MM.1S (cell line): ENCODE data around the gene SNAI3.

Source experiments
- DNase-seq: peaks from one replicate; pipeline ENCODE4 v3.0.0-alpha.2; 2015
- H2AFZ ChIP-seq: fragments of 300-600 bp; sonication (generic); 2 replicates; pipeline ENCODE4 v1.6.0; 2016; ENCODE audit warnings: antibody characterized with exemption, low read length
- H3F3A ChIP-seq: fragments of 300-600 bp; sonication (generic); 2 replicates; pipeline ENCODE4 v1.6.1; 2016; ENCODE audit warnings: mild to moderate bottlenecking, antibody characterized with exemption, low read length, moderate library complexity, mixed read lengths; ENCODE audit not compliant: insufficient read depth
- H3K27ac ChIP-seq: fragments of 300-600 bp; sonication (generic); 2 replicates; pipeline ENCODE4 v1.5.1; 2016; ENCODE audit warnings: mild to moderate bottlenecking, low read length
- H3K27me3 ChIP-seq: fragments of 300-600 bp; sonication (generic); replicated peaks from 2 replicates; pipeline ENCODE4 v1.6.0; 2016; ENCODE audit warnings: low read length; ENCODE audit not compliant: insufficient read depth
- H3K36me3 ChIP-seq: fragments of 300-600 bp; sonication (generic); replicated peaks from 2 replicates; pipeline ENCODE4 v1.6.1; 2016; ENCODE audit warnings: mild to moderate bottlenecking, low read length, mixed read lengths; ENCODE audit not compliant: insufficient read depth
- H3K4me1 ChIP-seq: fragments of 300-600 bp; sonication (generic); 2 replicates; pipeline ENCODE4 v1.6.1; 2016; ENCODE audit warnings: low read length, mixed read lengths
- H3K4me2 ChIP-seq: fragments of 300-600 bp; sonication (generic); 2 replicates; pipeline ENCODE4 v1.6.0; 2016; ENCODE audit warnings: low read depth, low read length
- H3K4me3 ChIP-seq: fragments of 300-600 bp; sonication (generic); 2 replicates; pipeline ENCODE4 v1.5.1; 2016; ENCODE audit warnings: low read length, mixed read lengths
- H3K79me2 ChIP-seq: fragments of 300-600 bp; sonication (generic); 2 replicates; pipeline ENCODE4 v1.6.1; 2016; ENCODE audit warnings: mixed run types, low read length, mixed read lengths
- H3K9ac ChIP-seq: fragments of 300-600 bp; sonication (generic); 2 replicates; pipeline ENCODE4 v1.6.1; 2016; ENCODE audit warnings: low read length, mixed read lengths
- H3K9me2 ChIP-seq: fragments of 300-600 bp; sonication (generic); replicated peaks from 2 replicates; pipeline ENCODE4 v1.6.1; 2016; ENCODE audit warnings: mild to moderate bottlenecking, low read length, mixed read lengths; ENCODE audit not compliant: insufficient read depth
- H3K9me3 ChIP-seq: fragments of 300-600 bp; sonication (generic); replicated peaks from 2 replicates; pipeline ENCODE4 v1.6.1; 2016; ENCODE audit warnings: mild to moderate bottlenecking, low read length, mixed read lengths; ENCODE audit not compliant: insufficient read depth
- H4K20me1 ChIP-seq: fragments of 300-600 bp; sonication (generic); 2 replicates; pipeline ENCODE4 v1.6.1; 2016; ENCODE audit warnings: mild to moderate bottlenecking, low read length, moderate library complexity, mixed read lengths; ENCODE audit not compliant: insufficient read depth
- EZH2 ChIP-seq: fragments of 300-600 bp; sonication (generic); optimal IDR thresholded peaks from 2 replicates; pipeline ENCODE3; 2017; ENCODE audit warnings: low read depth, mild to moderate bottlenecking, antibody characterized with exemption, low read length, mixed read lengths
- EZH2phosphoT487 ChIP-seq: fragments of 300-600 bp; sonication (generic); IDR thresholded peaks from 2 replicates; pipeline ENCODE4 v1.6.1; 2018; ENCODE audit warnings: antibody characterized with exemption, low read length
- TF ChIP-seq, protein P1 (sequence below): fragments of 300-600 bp; sonication (generic); IDR thresholded peaks from 2 replicates; pipeline ENCODE4 v1.5.1; 2016; ENCODE audit warnings: antibody characterized with exemption, low read length, mixed read lengths

Gene SNAI3

DNA sequence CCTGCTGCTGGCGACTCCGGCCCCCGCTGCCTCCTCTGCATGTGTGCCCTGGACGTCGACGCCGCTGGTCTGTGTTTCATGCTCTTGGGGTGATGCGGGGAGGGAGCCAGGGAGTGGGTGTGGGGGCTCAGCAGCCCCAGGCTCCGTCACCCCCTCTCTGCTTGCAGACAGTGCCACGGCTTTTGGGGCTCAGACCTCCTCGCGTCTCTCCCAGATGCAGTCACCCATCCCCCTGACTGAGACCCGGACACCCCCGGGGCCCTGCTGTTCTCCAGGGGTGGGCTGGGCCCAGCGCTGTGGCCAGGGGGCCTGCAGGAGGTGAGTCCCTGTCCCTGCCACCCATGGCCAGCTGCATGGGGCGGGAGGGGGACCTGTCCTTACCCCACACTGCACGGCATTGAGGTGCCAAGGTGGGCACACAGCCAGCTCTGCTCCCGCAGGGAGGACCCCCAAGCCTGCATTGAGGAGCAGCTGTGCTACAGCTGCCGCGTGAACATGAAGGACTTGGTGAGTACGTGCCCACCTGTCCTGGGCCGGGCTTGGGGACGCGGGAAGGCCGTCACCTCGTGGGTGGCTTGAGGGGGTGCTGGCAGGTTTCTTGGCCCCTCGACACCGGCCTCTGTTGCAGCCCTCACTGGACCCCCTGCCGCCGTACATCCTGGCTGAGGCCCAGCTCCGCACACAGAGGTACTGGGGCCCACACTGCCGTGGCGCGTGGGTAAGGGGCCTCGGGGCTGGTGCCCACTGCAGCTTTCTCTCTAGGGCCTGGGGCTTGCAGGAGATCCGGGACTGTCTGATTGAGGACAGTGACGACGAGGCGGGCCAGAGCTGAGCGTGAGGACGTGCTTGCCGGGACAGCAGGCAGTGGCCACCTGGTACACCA is 28.4 kb upstream of the SNAI3 start:
- H3K9ac ChIP-seq, result no peak overlapping the region
- no peak for DNase-seq
- TF ChIP-seq, protein P1, sequence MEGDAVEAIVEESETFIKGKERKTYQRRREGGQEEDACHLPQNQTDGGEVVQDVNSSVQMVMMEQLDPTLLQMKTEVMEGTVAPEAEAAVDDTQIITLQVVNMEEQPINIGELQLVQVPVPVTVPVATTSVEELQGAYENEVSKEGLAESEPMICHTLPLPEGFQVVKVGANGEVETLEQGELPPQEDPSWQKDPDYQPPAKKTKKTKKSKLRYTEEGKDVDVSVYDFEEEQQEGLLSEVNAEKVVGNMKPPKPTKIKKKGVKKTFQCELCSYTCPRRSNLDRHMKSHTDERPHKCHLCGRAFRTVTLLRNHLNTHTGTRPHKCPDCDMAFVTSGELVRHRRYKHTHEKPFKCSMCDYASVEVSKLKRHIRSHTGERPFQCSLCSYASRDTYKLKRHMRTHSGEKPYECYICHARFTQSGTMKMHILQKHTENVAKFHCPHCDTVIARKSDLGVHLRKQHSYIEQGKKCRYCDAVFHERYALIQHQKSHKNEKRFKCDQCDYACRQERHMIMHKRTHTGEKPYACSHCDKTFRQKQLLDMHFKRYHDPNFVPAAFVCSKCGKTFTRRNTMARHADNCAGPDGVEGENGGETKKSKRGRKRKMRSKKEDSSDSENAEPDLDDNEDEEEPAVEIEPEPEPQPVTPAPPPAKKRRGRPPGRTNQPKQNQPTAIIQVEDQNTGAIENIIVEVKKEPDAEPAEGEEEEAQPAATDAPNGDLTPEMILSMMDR, result no peak
- TF ChIP-seq EZH2phosphoT487, result no peak
- TF ChIP-seq EZH2, result no peak
- no peaks in the 10 kb centered on the region for H3K36me3 ChIP-seq
- H3K4me2 ChIP-seq, result no peak overlapping the region
- H4K20me1 ChIP-seq, result no peaks in the 10 kb centered on the region
- no peak overlapping the region for H3K27ac ChIP-seq
- no peaks in the 10 kb centered on the region for H3K9me2 ChIP-seq
- no peak overlapping the region for H2AFZ ChIP-seq
- no peaks in the 10 kb centered on the region for H3K4me1 ChIP-seq
- H3F3A ChIP-seq, result no peaks in the 10 kb centered on the region
- H3K27me3 ChIP-seq, result no peaks in the 10 kb centered on the region
- no peak overlapping the region for H3K4me3 ChIP-seq
- H3K79me2 ChIP-seq, result no peaks in the 10 kb centered on the region
- H3K9me3 ChIP-seq, result no peaks in the 10 kb centered on the region

DNA sequence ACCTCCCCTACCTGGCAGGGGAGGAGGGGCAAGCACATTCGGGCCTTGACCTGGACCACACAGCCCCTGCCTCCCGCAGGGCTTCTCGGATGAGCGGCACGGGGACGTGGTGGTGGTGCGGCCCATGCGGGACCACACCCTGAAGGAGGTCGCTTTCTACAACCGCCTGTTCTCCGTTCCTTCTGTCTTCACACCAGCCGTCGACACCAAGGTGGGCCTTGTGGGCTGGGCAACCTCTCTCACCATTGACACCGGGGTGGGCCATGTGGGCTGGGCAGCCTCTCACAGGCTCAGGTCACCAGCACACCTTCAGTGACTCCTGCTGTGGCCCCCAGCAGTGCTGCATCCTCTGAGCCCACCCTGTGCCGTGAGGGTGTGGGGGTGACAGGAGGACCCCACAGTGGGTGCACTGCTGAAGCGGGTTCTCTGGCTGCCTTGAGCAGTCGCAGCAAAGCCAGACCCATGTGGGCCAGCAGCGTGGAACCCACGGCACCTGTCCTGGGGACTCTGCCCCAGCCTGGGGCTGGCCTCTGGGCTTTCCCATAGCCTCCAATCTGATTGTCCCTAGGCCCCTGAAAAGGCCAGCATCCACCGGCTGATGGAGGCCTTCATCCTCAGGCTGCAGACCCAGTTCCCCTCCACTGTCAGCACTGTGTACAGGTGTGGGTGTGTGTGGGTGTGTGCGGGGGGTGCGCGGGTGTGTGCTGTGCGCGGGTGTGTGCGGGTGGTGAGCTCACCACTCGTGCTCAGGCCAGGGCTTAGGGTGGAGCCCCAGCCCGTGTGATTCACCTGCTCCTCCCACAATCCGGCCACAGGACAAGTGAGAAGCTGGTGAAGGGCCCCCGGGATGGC is 27.5 kb upstream of the SNAI3 start:
- Histone ChIP-seq H3K9me3 (no peaks in the 10 kb centered on the region), H3K79me2 (0 out of 2 replicates have a peak, but pooled peaks cover under 1% of the 10 kb centered on the region), H3K4me1 (no peaks in the 10 kb centered on the region), H3K36me3 (no peaks in the 10 kb centered on the region), H3F3A (no peaks in the 10 kb centered on the region), H3K9me2 (no peaks in the 10 kb centered on the region), H3K27ac (no peak overlapping the region), H2AFZ (no peak overlapping the region), H4K20me1 (no peaks in the 10 kb centered on the region), H3K4me2 (no peak overlapping the region), H3K27me3 (no peaks in the 10 kb centered on the region), H3K9ac (no peak overlapping the region), H3K4me3 (no peak overlapping the region)
- DNase-seq, result no peak
- TF ChIP-seq, protein P1, result no peak
- TF ChIP-seq EZH2phosphoT487 (no peak), EZH2 (no peak)

DNA sequence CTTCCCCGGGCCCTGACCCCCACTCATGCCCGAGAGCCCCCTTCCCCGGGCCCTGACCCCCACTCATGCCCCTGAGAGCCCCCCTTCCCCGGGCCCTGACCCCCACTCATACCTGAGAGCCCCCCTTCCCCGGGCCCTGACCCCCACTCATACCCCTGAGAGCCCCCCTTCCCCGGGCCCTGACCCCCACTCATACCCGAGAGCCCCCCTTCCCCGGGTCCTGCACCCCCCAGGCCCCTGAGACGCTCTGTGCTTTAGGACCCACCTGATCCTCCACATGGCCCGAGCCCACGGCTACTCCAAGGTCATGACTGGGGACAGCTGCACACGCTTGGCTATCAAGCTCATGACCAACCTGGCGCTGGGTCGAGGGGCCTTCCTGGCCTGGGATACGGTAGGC is 26.7 kb upstream of the SNAI3 start:
- H3K36me3 ChIP-seq, result no peaks in the 10 kb centered on the region
- no peaks in the 10 kb centered on the region for H3K27me3 ChIP-seq
- no peaks in the 10 kb centered on the region for H3K9me2 ChIP-seq

More for the DNA sequence above, 26.7 kb upstream of the SNAI3 start:
- TF ChIP-seq, protein P1, result no peak
- TF ChIP-seq EZH2 (no peak), EZH2phosphoT487 (no peak)
- Histone ChIP-seq H2AFZ (no peak overlapping the region), H4K20me1 (no peaks in the 10 kb centered on the region), H3F3A (no peaks in the 10 kb centered on the region), H3K4me2 (no peak overlapping the region), H3K9ac (no peak overlapping the region), H3K27ac (no peak overlapping the region), H3K4me1 (no peaks in the 10 kb centered on the region), H3K79me2 (peaks cover 8% of the 10 kb centered on the region; the same call in 1 of the 2 replicates), H3K9me3 (no peaks in the 10 kb centered on the region), H3K4me3 (no peak overlapping the region)
- no peak for DNase-seq
